ENCODE data around the gene GPS2. TPM values are rescaled to one million over a fixed set of nuclear protein-coding genes. Genes with fewer than 3 reads are reported as not detected.

Gene GPS2
- 51.2 TPM for total RNA-seq
- long read RNA-seq, transcript GPS2-202 (10 exons, 1,371 nt): minor isoform, 6 of 140 reads
- long read RNA-seq, transcript GPS2-201 (11 exons, 1,379 nt): major isoform, 82 of 140 reads
- long read RNA-seq, partial matches to known transcripts: 5 of 140 reads
- long read RNA-seq, other reads (novel, unspliced or antisense): 45 of 140 reads

- peak; percentile 99 for DNase-seq (ENCODE audit: low spot score)
Observed at GRCh38 chr17:7314719-7315569, at the start of gene GPS2. TSS of gene GPS2 (minus strand) at chr17:7315360. CDS start at chr17:7315052, 308 bp downstream.

GRCh38 chr17:7363311-7363710 lies 48.2 kb upstream of the GPS2 start:
- no peak for DNase-seq (ENCODE audit: low spot score)

GRCh38 chr17:7361906-7362305 lies 46.7 kb upstream of the GPS2 start:
- DNase-seq (ENCODE audit: low spot score): no peak

GRCh38 chr17:7357381-7357780 lies 42.2 kb upstream of the GPS2 start:
- DNase-seq (ENCODE audit: low spot score): no peak

GRCh38 chr17:7356756-7357155 lies 41.6 kb upstream of the GPS2 start:
- no peak for DNase-seq (ENCODE audit: low spot score)

GRCh38 chr17:7356072-7356549 lies 41.0 kb upstream of the GPS2 start:
- DNase-seq (ENCODE audit: low spot score): peak; percentile 93

GRCh38 chr17:7355573-7355972 lies 40.4 kb upstream of the GPS2 start:
- no peak for DNase-seq (ENCODE audit: low spot score)

GRCh38 chr17:7355053-7355452 lies 39.9 kb upstream of the GPS2 start, which contains the start of gene TMEM95:
TSS of gene TMEM95 (plus strand) at chr17:7355156. CDS start at chr17:7355205, 49 bp downstream.
- DNase-seq (ENCODE audit: low spot score): no peak

- DNase-seq (ENCODE audit: low spot score): no peak
Observed at GRCh38 chr17:7354262-7354843, 39.2 kb upstream of the GPS2 start.

- DNase-seq (ENCODE audit: low spot score): no peak
Observed at GRCh38 chr17:7352910-7353635, 37.9 kb upstream of the GPS2 start.

GRCh38 chr17:7352503-7352889 lies 37.3 kb upstream of the GPS2 start:
- no peak for DNase-seq (ENCODE audit: low spot score)

- DNase-seq (ENCODE audit: low spot score): peak; percentile 95
Observed at GRCh38 chr17:7351665-7352502, 36.7 kb upstream of the GPS2 start, which contains the start of gene KCTD11. TSS of gene KCTD11 (plus strand) at chr17:7352162.

GRCh38 chr17:7348478-7349242 lies 33.5 kb upstream of the GPS2 start:
- DNase-seq (ENCODE audit: low spot score): no peak

GRCh38 chr17:7347630-7348477 lies 32.7 kb upstream of the GPS2 start:
- DNase-seq (ENCODE audit: low spot score): no peak

- DNase-seq (ENCODE audit: low spot score): no peak
Observed at GRCh38 chr17:7346761-7347614, 31.8 kb upstream of the GPS2 start.

- DNase-seq (ENCODE audit: low spot score): no peak
Observed at GRCh38 chr17:7343250-7343649, 28.1 kb upstream of the GPS2 start.

- no peak for DNase-seq (ENCODE audit: low spot score)
Observed at GRCh38 chr17:7341842-7342241, 26.7 kb upstream of the GPS2 start.

GRCh38 chr17:7340179-7340578 lies 25.0 kb upstream of the GPS2 start:
- no peak for DNase-seq (ENCODE audit: low spot score)

Data from mesenteric fat pad (tissue), 1 donor.